Neuron (in vitro differentiated cells): ENCODE measurements around the gene CCL22.

Source experiments
- H2AFZ ChIP-seq: one replicate; pipeline ENCODE4 v1.6.1; 2013; ENCODE audit warnings: low read depth, mild to moderate bottlenecking, inconsistent platforms, low read length, moderate library complexity
- H3K27me3 ChIP-seq: one replicate; pipeline ENCODE4 v1.6.1; 2013; ENCODE audit warnings: low read length; ENCODE audit not compliant: insufficient read depth
- H3K36me3 ChIP-seq: one replicate; pipeline ENCODE4 v1.6.1; 2013; ENCODE audit warnings: low read length; ENCODE audit not compliant: insufficient read depth
- H3K4me1 ChIP-seq: one replicate; pipeline ENCODE4 v1.6.1; 2013; ENCODE audit warnings: low read length; ENCODE audit not compliant: insufficient read depth
- H3K4me3 ChIP-seq: 2 replicates; pipeline ENCODE4 v1.5.1; 2013; ENCODE audit warnings: mild to moderate bottlenecking, low read length, moderate library complexity
- H3K9me3 ChIP-seq: one replicate; pipeline ENCODE4 v1.6.1; 2013; ENCODE audit warnings: low read length

Gene CCL22

DNA sequence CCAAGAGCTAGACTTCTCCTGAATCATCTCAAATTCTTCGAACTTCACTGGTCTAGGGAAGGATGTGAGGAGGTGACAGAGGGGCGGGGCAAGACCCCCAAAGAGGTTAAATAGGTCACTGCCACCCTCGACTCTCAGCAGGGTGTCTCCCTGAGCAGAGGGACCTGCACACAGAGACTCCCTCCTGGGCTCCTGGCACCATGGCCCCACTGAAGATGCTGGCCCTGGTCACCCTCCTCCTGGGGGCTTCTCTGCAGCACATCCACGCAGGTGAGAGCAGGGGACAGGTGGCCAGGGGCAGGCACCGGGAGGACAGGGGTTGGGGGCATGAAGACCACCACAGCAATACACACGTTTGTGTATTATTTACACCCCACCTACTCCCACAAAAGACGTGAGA, 55.1 kb downstream of the CCL22 start:
- H3K27me3 ChIP-seq: peaks cover 6% of the 10 kb centered on the region
- H3K36me3 ChIP-seq: no peaks in the 10 kb centered on the region
- H2AFZ ChIP-seq: no peak overlapping the region
- no peaks in the 10 kb centered on the region for H3K9me3 ChIP-seq
- no peak overlapping the region for H3K4me3 ChIP-seq
- peaks cover 10% of the 10 kb centered on the region for H3K4me1 ChIP-seq
